GM18907 (cell line): Measurements from ENCODE around the gene AUTS2.
A peak's percentile ranks its signal among the peaks of the same experiment; 100 is the strongest.

Experiments
- ATAC-seq: cut with Tn5 transposase; IDR thresholded peaks from one replicate; pipeline ENCODE4 v1.9.1; 2021; ENCODE audit warnings: mild to moderate bottlenecking, moderate library complexity; ENCODE audit not compliant: unreplicated experiment

The AUTS2 gene

DNA sequence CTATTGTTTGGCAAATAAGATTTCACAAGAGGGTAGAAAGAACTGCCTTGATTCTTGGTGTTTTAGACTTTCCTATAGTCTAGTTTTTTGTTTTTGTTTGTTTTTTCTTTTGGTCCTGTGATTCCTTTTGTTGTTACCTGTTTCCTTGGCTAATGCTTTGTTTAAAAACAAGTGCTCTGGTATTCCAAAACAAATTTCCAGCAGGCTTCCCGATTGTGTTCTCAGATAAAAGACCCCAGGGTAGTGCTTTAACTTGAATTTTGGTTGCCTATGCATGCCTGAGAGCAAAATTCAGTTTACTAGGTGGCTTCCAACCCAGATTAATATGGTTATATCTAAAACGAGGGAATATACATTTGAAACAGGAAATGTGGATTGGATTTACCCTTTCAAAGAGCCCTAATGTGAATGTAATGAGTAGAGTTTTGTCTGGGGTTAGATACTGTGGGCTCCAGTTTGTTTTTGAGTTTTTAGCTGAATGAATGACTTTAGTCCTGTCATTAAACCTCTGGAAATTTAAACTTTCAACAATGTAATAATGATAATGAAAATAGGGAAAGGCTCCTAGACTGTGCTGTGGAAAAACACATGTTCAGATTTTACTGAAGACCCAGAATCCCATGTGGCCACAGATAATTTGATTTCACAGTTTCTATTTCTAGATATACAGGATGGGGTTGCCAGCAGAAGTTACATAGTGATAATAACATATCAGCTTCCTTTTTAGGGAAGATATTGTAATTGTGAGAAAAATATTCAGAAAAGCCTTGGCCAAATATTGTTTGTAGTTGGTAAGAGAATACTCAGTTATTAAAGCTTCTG, 23.9 kb downstream of the AUTS2 start:
- no peak for ATAC-seq

DNA sequence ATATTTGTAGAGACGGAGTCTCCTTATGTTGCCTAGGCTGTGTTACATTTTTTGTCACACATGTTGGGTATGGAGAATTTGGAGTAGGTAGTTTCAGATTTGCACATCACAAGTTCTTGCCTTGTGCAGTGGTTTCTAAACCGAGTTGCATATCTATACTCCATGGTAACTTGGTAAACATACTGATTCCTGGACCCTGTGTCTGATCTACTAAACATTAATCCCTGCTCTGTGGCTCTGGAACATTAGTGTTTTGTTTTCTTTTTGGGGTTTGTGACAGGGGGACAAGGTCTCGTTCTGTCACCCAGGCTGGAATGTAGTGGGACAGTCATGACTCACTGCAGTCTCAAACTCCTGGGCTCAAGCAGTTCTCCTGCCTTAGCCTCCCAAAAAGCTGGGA, 24.7 kb downstream of the AUTS2 start:
- ATAC-seq = no peak

GRCh38 chr7:69624435-69625230, 26.4 kb downstream of the AUTS2 start:
- ATAC-seq = no peak

- no peak for ATAC-seq
Measured at GRCh38 chr7:69625238-69625637, 27.0 kb downstream of the AUTS2 start.

- no peak for ATAC-seq
Measured at GRCh38 chr7:69625798-69626197, 27.5 kb downstream of the AUTS2 start.

DNA sequence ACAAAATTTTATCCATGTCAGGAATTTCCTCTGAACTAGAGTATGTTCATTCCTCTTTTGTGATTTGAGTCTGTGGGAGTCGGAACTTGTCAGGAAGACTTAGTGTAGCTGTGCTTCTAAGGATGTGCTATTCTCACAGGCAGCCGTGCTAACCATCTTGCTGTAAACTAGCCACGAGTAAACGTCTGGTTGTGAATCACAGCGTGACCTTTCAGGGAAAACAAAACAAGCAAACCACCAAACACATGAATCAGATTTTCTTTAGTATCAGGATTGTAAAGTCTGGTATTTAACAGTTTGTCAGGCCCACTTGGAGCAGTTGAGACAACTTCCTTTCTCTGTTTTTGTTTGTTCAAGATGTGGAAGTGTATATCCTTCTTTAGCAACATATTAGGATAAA, 32.0 kb downstream of the AUTS2 start:
- ATAC-seq = no peak

- ATAC-seq = no peak
Measured at GRCh38 chr7:69631131-69631530, 32.9 kb downstream of the AUTS2 start.

DNA sequence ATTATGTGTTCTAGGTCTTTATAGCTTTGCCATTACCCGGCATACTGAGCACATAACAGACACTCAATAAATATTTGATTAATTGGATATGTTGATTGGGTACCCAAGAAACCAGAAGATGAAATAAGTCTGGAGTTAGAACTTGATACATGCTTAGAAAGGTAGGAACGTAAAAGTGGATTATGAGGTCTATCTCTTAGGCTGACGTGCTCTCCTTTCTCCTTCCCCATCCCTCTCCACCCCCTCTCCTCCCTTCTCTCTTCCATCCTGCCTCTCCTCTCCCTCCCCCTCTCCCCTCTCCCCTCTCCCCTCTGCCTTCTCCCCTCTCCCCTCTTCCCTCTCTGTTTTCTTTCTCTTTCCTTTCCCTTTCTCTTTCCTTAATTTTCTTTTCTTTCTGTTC, 34.0 kb downstream of the AUTS2 start:
- no peak for ATAC-seq

GRCh38 chr7:69633122-69633831, 35.0 kb downstream of the AUTS2 start:
- no peak for ATAC-seq

DNA sequence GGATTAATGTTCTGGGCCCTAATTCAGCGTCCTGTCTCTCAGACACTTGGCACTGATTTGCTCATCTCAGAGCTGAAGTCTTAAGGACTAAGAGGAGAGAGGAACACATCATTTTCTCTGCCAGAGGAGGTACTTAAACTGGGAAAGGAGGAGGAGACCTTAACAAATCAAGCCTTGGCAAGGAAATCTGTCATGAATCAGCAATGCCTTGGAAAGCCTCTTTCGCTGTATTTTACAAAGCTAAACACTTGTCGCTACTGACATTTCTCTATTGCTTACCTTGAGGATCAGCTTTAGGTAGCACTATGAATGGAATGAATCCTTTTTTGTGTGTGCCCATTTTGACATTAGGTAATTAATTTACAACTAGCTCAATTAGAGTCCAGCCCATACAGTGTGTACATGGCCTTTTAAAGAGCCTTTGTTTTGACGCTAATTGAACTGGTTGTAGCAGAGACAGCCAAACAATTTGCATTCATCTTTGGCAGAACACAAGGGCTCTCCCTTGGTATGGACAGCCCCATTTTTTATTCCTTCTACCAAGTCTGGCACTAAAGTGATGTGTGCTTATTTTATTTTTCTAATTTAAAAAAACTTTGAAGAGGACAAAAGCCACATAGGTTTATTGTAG, 37.4 kb downstream of the AUTS2 start:
- ATAC-seq = no peak

GRCh38 chr7:69638674-69639073, 40.4 kb downstream of the AUTS2 start:
- ATAC-seq = no peak

DNA sequence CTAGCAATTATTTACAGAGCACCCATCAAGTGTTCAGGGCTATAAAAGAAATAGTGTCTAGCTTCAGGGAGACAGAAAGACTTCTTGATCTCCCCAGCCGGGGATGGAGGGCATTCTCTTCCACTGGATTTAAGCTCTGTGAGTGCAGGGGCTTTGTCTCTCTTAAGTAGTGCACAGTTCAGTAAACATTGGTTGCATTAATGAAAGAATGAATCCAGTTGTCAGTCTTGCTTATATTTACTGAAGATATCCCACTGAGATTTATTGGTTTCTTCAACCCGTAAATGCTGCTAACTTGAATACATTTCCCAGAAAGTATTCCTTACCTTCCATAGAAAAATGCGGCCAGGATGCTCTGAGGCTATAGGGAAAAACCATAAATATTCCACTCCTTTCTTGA, 41.9 kb downstream of the AUTS2 start:
- ATAC-seq = no peak

DNA sequence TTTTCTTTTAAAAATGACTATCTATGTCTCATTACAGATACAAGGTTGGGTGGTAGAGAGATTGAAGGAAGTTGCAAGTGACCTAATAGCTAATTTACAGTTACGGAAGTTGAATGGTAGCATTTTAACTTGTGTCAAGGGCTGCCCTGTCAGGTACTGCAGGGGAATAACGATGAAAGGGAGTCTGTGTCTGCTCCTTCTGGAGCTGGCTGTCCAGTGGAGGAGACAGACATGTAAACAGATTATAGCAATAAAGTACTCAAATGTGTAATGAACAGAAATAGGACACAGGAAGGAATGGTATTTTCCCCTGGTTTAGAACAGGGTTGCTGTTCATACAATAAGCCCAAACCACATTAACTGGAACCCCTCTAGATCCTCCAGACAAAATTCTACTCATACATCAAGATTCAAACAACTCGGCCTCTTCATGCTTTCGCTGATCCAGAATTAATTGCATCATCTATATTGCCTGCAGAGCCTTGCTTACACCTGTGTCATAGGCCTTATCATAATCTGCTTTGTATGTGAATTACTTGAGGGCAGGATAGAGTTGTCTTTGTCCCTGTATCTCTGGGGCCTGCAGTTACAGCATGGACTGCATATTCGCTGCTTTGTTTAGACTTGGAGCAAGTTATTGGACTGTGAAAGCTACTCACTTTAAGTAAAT, 42.8 kb downstream of the AUTS2 start:
- no peak for ATAC-seq

- ATAC-seq = no peak
Measured at GRCh38 chr7:69643265-69643664, 45.0 kb downstream of the AUTS2 start.

GRCh38 chr7:69643708-69644445, 45.6 kb downstream of the AUTS2 start:
- no peak for ATAC-seq

DNA sequence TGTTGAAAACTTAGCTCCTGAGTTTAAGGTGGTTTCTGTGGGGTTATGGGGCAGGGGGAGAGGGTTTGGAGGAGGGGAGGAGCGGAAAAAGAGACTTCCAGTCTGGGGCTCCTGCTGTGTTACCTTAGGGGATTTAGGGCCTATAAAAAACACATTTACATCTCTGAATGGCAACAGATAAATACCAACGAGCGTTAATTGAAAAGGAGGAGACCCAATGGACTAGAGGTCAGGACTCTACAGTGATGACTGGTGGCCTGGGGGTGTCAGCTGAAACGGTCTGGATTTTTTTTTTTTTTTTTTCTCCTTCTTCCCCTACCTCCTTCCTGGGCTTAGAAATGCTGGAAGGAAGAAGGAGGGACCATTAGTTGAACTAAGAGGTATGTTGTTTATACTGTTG, 47.4 kb downstream of the AUTS2 start:
- ATAC-seq = no peak

GRCh38 chr7:69651101-69651590, 52.9 kb downstream of the AUTS2 start:
- peak; percentile 86 for ATAC-seq

DNA sequence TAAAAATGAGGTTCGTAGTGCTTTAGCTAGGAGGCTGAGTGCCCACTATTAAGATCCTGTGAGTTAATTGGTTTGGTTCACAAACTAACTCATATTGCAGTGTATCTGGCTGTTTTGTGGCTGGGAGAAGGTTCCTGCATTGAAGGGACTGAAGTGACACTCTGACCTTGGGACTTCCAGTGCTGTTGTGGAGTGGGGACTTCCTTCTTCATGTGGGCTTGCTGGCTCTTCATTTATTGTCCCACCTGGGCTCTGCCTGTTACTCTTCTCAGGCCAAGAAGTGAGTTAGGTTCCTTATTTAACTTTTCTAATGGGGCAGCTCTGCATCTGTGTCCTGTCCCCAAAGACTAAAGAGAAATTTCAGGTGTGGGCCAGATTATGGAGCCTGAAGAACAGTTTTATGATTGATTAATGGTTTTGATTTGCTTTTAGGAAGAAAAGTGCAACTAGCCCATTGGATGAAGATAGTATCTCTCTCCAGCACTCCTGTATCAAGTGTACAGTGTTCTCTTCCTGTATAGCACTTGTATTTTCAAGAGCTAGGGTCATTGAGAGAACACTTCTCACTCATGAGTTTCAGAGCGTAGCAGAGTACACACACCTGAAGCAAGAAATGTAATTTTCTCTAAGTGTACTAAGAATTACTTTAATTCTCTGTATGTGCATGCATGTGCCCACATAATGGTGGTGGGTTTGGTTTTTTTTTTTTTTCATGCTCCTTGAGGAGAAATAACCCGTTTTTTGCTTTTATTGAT, 54.8 kb downstream of the AUTS2 start:
- ATAC-seq = no peak

DNA sequence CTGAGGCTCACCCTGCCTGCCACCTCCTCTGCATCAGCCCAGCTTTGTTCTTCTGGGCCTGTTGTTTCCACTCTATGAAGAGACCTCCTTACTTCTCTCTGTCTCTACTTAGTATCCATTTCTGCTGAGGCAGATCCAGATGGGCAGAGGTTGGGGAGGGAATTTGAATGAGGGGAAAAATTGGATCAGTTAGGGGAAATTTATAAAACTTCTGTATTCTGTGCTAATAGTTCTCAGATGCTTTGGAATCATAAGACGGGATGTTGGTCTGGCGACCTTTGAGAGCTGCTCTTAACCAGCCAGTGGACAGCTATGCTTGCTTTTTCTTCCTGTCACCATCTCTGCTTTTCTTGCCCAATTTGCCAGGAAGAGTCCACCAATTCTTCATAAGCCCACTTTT, 55.5 kb downstream of the AUTS2 start:
- no peak for ATAC-seq
